Tibial nerve (tissue), 4 donors: ENCODE results near the gene CDH16.
"Not testable (repeated sequence)": the region's sequence is repeated elsewhere in the genome, so short reads cannot be mapped to it uniquely, and the experiment has no call there.

Source experiments
- CTCF ChIP-seq, 5 experiments: fragments of 200-600 bp in 3 of 5; fragments of 450-650 bp in 2 of 5; sonication (generic) in 3 of 5; IDR thresholded peaks; one replicate each; pipeline ENCODE4 v1.5.1; 2016 to 2019; ENCODE audit warnings: antibody characterized with exemption in 5 of 5, mild to moderate bottlenecking in 3 of 5, moderate library complexity in 2 of 5
- EP300 ChIP-seq, 2 donors: sonication (generic); formaldehyde crosslinking; IDR thresholded peaks; one replicate each; pipeline ENCODE4 v1.6.1; 2017; ENCODE audit warnings: antibody characterized with exemption in 2 of 2, mild to moderate bottlenecking in 1 of 2
- POLR2A ChIP-seq, 2 donors: fragments of 450-650 bp; IDR thresholded peaks; one replicate each; pipeline ENCODE4 v1.6.1; 2017; ENCODE audit warnings: antibody characterized with exemption in 2 of 2, mild to moderate bottlenecking in 2 of 2, moderate library complexity in 2 of 2

DNA sequence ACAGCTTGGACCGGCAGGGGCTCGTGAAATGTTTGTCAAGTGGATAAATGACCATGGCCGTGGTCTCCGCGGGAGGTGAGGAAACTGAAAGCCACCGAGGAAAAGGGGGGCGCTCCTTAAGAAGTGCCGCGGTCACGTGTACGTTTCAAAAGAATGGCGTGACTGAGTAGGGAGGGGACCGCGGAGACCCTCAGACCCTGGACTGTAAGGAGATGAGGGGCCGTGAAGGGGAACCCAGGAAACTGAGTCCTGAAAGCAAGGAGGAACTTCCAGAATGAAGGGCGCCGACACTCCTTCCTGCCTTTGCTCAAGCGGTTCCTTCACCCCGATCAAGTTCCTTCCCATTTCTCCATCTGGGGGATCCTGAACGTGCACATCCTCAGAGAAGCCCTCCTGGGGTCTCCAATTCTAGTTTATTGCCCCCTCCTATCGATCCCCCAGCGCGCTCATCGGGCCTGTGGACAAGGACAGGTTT, 16.2 kb upstream of the CDH16 start:
- TF ChIP-seq POLR2A, CTCF, EP300 (IDR thresholded peaks at IDR 0.05): not testable (repeated sequence)
